Measurements from ENCODE around the gene MYH9.

The MYH9 gene

DNA sequence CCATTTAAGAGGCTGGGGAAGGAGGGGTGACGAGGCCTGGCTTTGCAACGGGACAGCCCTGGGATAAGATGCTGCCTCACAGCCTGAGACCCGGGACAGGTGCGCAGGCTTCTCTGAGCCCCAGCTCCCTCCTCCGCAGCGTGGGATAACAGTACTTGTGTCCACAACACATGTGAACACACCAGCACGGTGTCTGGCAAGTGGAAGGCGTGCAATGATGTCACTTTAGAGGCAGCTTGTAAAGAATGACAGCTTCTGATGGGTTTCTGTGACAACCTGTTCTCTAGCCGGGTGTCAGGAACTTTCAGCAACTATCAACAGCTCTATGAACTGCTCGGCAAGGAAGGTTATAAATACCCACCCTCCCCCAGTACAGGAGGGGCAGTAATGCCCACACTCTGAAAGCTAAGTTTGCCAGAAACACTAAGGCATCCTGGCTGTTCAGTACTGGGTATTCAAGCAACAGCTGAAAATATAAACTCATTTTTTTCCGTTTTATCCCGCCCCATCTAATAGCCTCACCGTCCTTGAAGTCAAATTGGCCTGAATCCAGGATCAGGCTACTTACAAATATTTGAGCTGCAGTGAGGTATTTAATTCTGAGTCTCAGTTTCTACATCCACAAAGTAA lies 59.7 kb downstream of the MYH9 start:
- peaks cover 72% of the 10 kb centered on the region for H3K79me2 ChIP-seq (ENCODE audit: control insufficient read depth, insufficient read depth, low read length, unreplicated experiment)
- no peak overlapping the region for H3K4me3 ChIP-seq (ENCODE audit: low read depth, low read length)
- no peaks in the 10 kb centered on the region for H3K27me3 ChIP-seq (ENCODE audit: insufficient read depth, low read length)
- H2AFZ ChIP-seq (ENCODE audit: low read length, unreplicated experiment) = no peak overlapping the region
- H3K27ac ChIP-seq (ENCODE audit: low read depth, low read length) = peak overlapping the region; percentile 100
- peaks cover 82% of the 10 kb centered on the region for H3K4me1 ChIP-seq (ENCODE audit: control insufficient read depth, insufficient read depth, low read length, unreplicated experiment)
- H3K36me3 ChIP-seq (ENCODE audit: insufficient read depth, low read length) = peaks cover 18% of the 10 kb centered on the region; the same call in 1 of the 2 replicates

DNA sequence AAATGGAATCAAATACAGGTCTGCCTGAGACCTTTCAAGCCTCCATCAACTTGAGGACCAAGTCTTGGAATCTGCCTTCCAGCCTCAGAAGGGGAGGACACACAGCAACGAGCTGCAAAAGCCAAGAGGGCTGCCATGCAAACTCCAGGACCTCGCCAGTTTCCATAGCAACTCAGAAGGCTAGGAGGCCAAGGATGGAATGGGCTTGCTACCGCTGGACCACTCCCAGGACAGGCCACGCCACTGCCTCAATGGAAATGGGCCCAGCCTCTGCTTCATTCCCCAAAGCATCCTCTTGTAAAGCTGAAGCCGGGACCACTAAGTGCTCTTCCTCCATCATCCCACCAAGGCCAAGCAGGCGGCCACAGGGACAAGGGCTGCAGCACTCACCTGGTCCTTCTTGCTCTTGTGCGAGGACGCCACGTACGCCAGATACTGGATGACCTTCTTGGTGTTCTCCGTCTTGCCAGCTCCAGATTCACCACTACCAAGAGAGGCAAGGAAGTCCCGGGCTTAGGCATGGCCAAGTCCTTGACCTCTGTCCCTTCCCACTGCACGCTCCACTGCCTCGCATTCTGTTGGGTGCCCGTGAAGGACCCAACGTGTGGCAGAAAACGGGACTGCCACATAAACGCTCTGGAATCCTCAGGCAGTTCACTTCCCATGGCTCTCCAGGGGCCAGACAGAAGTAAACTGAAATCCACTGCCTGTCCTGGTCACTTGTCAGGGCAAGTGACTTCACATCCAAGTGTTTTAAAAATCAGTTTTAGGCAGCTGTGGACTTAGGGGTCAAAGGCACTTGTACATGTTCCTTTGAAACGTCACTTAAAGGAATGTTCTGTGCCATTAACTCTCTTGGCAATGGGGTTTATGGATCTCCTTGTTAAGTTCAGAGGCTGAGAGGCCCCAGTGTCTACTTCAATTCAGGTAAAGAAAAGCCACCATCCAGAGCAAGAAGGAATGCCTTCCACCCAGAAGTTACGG lies 61.3 kb downstream of the MYH9 start:
- peaks cover 81% of the 10 kb centered on the region for H3K79me2 ChIP-seq (ENCODE audit: control insufficient read depth, insufficient read depth, low read length, unreplicated experiment)
- no peak overlapping the region for H2AFZ ChIP-seq (ENCODE audit: low read length, unreplicated experiment)
- H3K4me3 ChIP-seq (ENCODE audit: low read depth, low read length) = no peak overlapping the region
- H3K27me3 ChIP-seq (ENCODE audit: insufficient read depth, low read length) = no peaks in the 10 kb centered on the region
- H3K4me1 ChIP-seq (ENCODE audit: control insufficient read depth, insufficient read depth, low read length, unreplicated experiment) = peaks cover 70% of the 10 kb centered on the region
- H3K27ac ChIP-seq (ENCODE audit: low read depth, low read length) = peak overlapping the region; percentile 100
- peaks cover 29% of the 10 kb centered on the region; the same call in 1 of the 2 replicates for H3K36me3 ChIP-seq (ENCODE audit: insufficient read depth, low read length)

- Histone ChIP-seq H2AFZ (ENCODE audit: low read length, unreplicated experiment) (no peak overlapping the region), H3K4me1 (ENCODE audit: control insufficient read depth, insufficient read depth, low read length, unreplicated experiment) (peaks cover 60% of the 10 kb centered on the region), H3K36me3 (ENCODE audit: insufficient read depth, low read length) (peaks cover 31% of the 10 kb centered on the region; the same call in 1 of the 2 replicates), H3K79me2 (ENCODE audit: control insufficient read depth, insufficient read depth, low read length, unreplicated experiment) (peaks cover 75% of the 10 kb centered on the region), H3K27me3 (ENCODE audit: insufficient read depth, low read length) (no peaks in the 10 kb centered on the region), H3K27ac (ENCODE audit: low read depth, low read length) (peak overlapping the region; percentile 100), H3K4me3 (ENCODE audit: low read depth, low read length) (peak overlapping the region; percentile 1; the same call in 1 of the 2 replicates)
These were observed 62.4 kb downstream of the MYH9 start for GRCh38 chr22:36325154-36326031.

- Histone ChIP-seq H3K79me2 (ENCODE audit: control insufficient read depth, insufficient read depth, low read length, unreplicated experiment) (peaks cover 70% of the 10 kb centered on the region), H3K27ac (ENCODE audit: low read depth, low read length) (peak overlapping the region; percentile 100), H3K36me3 (ENCODE audit: insufficient read depth, low read length) (peaks cover 31% of the 10 kb centered on the region; the same call in 1 of the 2 replicates), H3K27me3 (ENCODE audit: insufficient read depth, low read length) (no peaks in the 10 kb centered on the region), H3K4me1 (ENCODE audit: control insufficient read depth, insufficient read depth, low read length, unreplicated experiment) (peaks cover 50% of the 10 kb centered on the region), H3K4me3 (ENCODE audit: low read depth, low read length) (peak overlapping the region; percentile 1; the same call in 1 of the 2 replicates), H2AFZ (ENCODE audit: low read length, unreplicated experiment) (no peak overlapping the region)
These were observed 63.4 kb downstream of the MYH9 start for GRCh38 chr22:36324414-36324813.

DNA sequence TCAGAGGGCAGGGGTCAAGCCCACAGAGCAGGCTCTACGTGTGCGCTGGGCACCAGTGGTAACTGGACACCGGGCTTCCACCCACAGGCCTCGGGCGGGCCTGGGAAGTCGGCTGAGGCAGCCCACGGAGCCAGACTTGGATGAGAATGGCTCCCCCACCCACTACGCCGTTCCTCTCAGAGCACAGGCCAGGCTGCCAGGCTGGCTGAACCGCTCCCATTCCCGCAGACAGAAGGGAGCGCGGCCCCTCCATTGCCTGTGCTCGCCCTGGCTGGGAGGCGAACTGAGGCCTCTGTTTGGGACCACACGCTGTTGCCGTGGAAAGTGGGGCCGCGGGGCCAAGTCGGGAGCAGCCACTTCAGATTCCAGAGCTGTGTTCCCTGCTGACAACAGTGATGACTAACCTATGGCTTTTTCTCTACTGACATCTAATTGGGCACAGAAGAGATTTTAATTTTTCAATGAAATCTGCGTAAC lies 63.9 kb downstream of the MYH9 start:
- H3K27me3 ChIP-seq (ENCODE audit: insufficient read depth, low read length) = no peaks in the 10 kb centered on the region
- no peak overlapping the region for H2AFZ ChIP-seq (ENCODE audit: low read length, unreplicated experiment)
- H3K79me2 ChIP-seq (ENCODE audit: control insufficient read depth, insufficient read depth, low read length, unreplicated experiment) = peaks cover 70% of the 10 kb centered on the region
- H3K4me3 ChIP-seq (ENCODE audit: low read depth, low read length) = peak overlapping the region; percentile 12; the same call in 1 of the 2 replicates
- peaks cover 45% of the 10 kb centered on the region for H3K4me1 ChIP-seq (ENCODE audit: control insufficient read depth, insufficient read depth, low read length, unreplicated experiment)
- H3K36me3 ChIP-seq (ENCODE audit: insufficient read depth, low read length) = peaks cover 31% of the 10 kb centered on the region; the same call in 1 of the 2 replicates
- H3K27ac ChIP-seq (ENCODE audit: low read depth, low read length) = peak overlapping the region; percentile 100

DNA sequence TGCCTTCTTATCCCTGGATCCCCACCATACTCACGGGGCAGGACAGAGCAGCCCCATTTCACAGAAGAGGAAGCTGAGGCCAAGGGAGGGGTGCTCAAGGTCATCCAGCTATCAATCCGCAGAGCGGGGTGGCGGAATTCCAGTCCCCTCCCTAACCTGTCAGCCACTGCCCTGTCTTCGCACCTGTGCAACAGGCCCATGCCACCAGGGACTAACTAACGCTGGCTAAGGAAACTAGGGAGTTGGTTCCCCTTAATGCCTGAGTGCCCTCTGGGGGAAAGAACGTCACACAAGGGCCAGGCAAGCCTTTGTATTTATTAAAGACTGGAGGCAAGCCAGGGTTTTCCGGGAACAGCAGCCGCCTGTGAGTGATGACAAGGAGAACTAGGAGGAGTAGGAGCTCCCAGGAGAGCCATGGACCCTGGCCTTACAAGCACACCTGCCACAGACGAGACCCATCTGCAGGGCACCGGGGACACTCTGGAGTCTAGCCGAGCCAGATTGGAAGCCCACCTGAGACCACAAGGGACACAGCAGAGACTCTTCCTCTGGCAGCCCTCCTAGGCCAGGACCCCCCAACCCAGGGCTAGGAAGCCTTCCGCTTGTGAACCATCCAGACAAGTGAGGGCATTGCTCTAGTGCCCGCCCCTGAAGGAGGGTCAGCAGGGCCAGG lies 64.4 kb downstream of the MYH9 start:
- H2AFZ ChIP-seq (ENCODE audit: low read length, unreplicated experiment) = no peak overlapping the region
- peaks cover 39% of the 10 kb centered on the region for H3K4me1 ChIP-seq (ENCODE audit: control insufficient read depth, insufficient read depth, low read length, unreplicated experiment)
- H3K36me3 ChIP-seq (ENCODE audit: insufficient read depth, low read length) = peaks cover 29% of the 10 kb centered on the region; the same call in 1 of the 2 replicates
- peak overlapping the region; percentile 12; the same call in 1 of the 2 replicates for H3K4me3 ChIP-seq (ENCODE audit: low read depth, low read length)
- peak overlapping the region; percentile 100 for H3K27ac ChIP-seq (ENCODE audit: low read depth, low read length)
- H3K79me2 ChIP-seq (ENCODE audit: control insufficient read depth, insufficient read depth, low read length, unreplicated experiment) = peaks cover 66% of the 10 kb centered on the region
- H3K27me3 ChIP-seq (ENCODE audit: insufficient read depth, low read length) = no peaks in the 10 kb centered on the region

DNA sequence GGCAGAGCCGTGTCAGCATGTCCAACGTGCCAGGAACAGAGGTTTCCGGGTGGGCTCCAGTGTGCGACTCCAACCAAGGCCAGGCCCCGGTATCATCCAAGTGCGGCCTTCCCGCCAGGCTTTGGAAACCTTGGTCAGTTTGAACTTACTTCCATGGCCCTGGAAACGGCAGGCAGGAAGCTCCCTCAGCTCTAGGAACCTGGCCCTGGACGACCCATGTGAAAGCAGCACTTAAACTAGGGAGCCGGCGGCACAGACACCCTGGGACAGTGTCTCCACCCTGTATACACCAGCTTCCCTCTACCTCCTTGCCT lies 65.2 kb downstream of the MYH9 start:
- H3K36me3 ChIP-seq (ENCODE audit: insufficient read depth, low read length) = peaks cover 26% of the 10 kb centered on the region; the same call in 1 of the 2 replicates
- no peak overlapping the region for H2AFZ ChIP-seq (ENCODE audit: low read length, unreplicated experiment)
- peaks cover 59% of the 10 kb centered on the region for H3K79me2 ChIP-seq (ENCODE audit: control insufficient read depth, insufficient read depth, low read length, unreplicated experiment)
- H3K4me3 ChIP-seq (ENCODE audit: low read depth, low read length) = no peak overlapping the region
- peaks cover 35% of the 10 kb centered on the region for H3K4me1 ChIP-seq (ENCODE audit: control insufficient read depth, insufficient read depth, low read length, unreplicated experiment)
- no peaks in the 10 kb centered on the region for H3K27me3 ChIP-seq (ENCODE audit: insufficient read depth, low read length)
- H3K27ac ChIP-seq (ENCODE audit: low read depth, low read length) = peak overlapping the region; percentile 100

GRCh38 chr22:36321797-36322601 lies 65.8 kb downstream of the MYH9 start:
- peaks cover 54% of the 10 kb centered on the region for H3K79me2 ChIP-seq (ENCODE audit: control insufficient read depth, insufficient read depth, low read length, unreplicated experiment)
- H3K27me3 ChIP-seq (ENCODE audit: insufficient read depth, low read length) = no peaks in the 10 kb centered on the region
- no peak overlapping the region for H3K4me3 ChIP-seq (ENCODE audit: low read depth, low read length)
- H2AFZ ChIP-seq (ENCODE audit: low read length, unreplicated experiment) = no peak overlapping the region
- H3K4me1 ChIP-seq (ENCODE audit: control insufficient read depth, insufficient read depth, low read length, unreplicated experiment) = peaks cover 35% of the 10 kb centered on the region
- 0 out of 2 replicates have a peak overlapping the region, but pooled peaks have one; percentile 100 for H3K27ac ChIP-seq (ENCODE audit: low read depth, low read length)
- H3K36me3 ChIP-seq (ENCODE audit: insufficient read depth, low read length) = peaks cover 23% of the 10 kb centered on the region; the same call in 1 of the 2 replicates

- Histone ChIP-seq H2AFZ (ENCODE audit: low read length, unreplicated experiment) (no peak overlapping the region), H3K79me2 (ENCODE audit: control insufficient read depth, insufficient read depth, low read length, unreplicated experiment) (peaks cover 40% of the 10 kb centered on the region), H3K27ac (ENCODE audit: low read depth, low read length) (no peak overlapping the region), H3K4me3 (ENCODE audit: low read depth, low read length) (no peak overlapping the region), H3K27me3 (ENCODE audit: insufficient read depth, low read length) (no peaks in the 10 kb centered on the region), H3K36me3 (ENCODE audit: insufficient read depth, low read length) (peaks cover 21% of the 10 kb centered on the region; the same call in 1 of the 2 replicates), H3K4me1 (ENCODE audit: control insufficient read depth, insufficient read depth, low read length, unreplicated experiment) (peaks cover 27% of the 10 kb centered on the region)
These were observed 67.2 kb downstream of the MYH9 start for GRCh38 chr22:36320553-36320952.
